ENCODE measurements around the gene ANKRD45. TPM values are rescaled to one million over a fixed set of nuclear protein-coding genes. Genes with fewer than 3 reads are reported as not detected.

Gene ANKRD45
- 0.24 TPM for polyA plus RNA-seq (2013)

GRCh38 chr1:173669491-173669941 lies at the start of gene ANKRD45:
ANKRD45 (minus strand) TSS chr1:173669851; CDS start chr1:173659418, 10,433 bp downstream.
- CTCF ChIA-PET: no interaction called here

GRCh38 chr1:173717238-173717637 lies 47.6 kb upstream of the ANKRD45 start:
- CTCF ChIA-PET: no interaction called here
- POLR2A ChIA-PET: no interaction called here

More at GRCh38 chr1:173669491-173669941, at the start of gene ANKRD45:
- DNase-seq: peak; percentile 27 to 66 (median 60)
- POLR2A ChIA-PET: no interaction called here
- Histone ChIP-seq H3K27me3 (replicated peaks in 2 of 5; ENCODE audit: control insufficient read depth in 4 of 5, insufficient read depth in 5 of 5, low read length in 4 of 5) (peaks cover 0 to 6% (median 3%) of the 10 kb centered on the region in 5 experiments), H3K27ac (ENCODE audit: insufficient read depth in 1 of 2, low read depth in 1 of 2, low read length in 2 of 2, poor library complexity in 1 of 2, severe bottlenecking in 2 of 2) (peak within 1 kb of the TSS in 1 of 2 experiments; percentile 43), H3K9me3 (ENCODE audit: control extremely low read depth in 1 of 5, control insufficient read depth in 4 of 5, insufficient read depth in 2 of 5, low read depth in 1 of 5, low read length in 4 of 5) (no peaks in the 10 kb centered on the region), H3K36me3 (ENCODE audit: control insufficient read depth in 4 of 4, insufficient read depth in 4 of 4, low read length in 3 of 4) (no peaks in the 10 kb centered on the region), H3K4me3 (ENCODE audit: control insufficient read depth in 1 of 7, extremely low read depth in 1 of 7, insufficient read depth in 4 of 7, low read depth in 2 of 7, low read length in 6 of 7) (peak within 1 kb of the TSS; percentile 35 to 74 (median 47)), H3K4me1 (ENCODE audit: control extremely low read depth in 1 of 4, control insufficient read depth in 4 of 4, insufficient read depth in 4 of 4, low read length in 3 of 4) (peaks cover 0 to 10% (median 8%) of the 10 kb centered on the region in 4 experiments)
- 6% methylated on average over 24 of the region's 33 CpGs for WGBS (ENCODE audit: insufficient coverage)

GRCh38 chr1:173715538-173715844 lies 45.8 kb upstream of the ANKRD45 start:
- H3K4me3 ChIP-seq (ENCODE audit: control insufficient read depth in 1 of 7, extremely low read depth in 1 of 7, insufficient read depth in 4 of 7, low read depth in 2 of 7, low read length in 6 of 7): peak overlapping the region; percentile 78 to 99 (median 95)
- CTCF ChIA-PET: interaction anchor here (1.0 to 1.5 kb wide), 3 partner anchors 18 to 285 kb away, joined by 3 to 4 read pairs (median 3); no protein-coding TSS in a partner anchor
- DNase-seq: no peak
- peaks cover 0 to 25% (median 6%) of the 10 kb centered on the region in 5 experiments for H3K27me3 ChIP-seq (replicated peaks in 2 of 5; ENCODE audit: control insufficient read depth in 4 of 5, insufficient read depth in 5 of 5, low read length in 4 of 5)
- H3K4me1 ChIP-seq (ENCODE audit: control extremely low read depth in 1 of 4, control insufficient read depth in 4 of 4, insufficient read depth in 4 of 4, low read length in 3 of 4): peaks cover 3 to 20% (median 15%) of the 10 kb centered on the region in 4 experiments
- WGBS (ENCODE audit: insufficient coverage): 0% methylated on average over 4 of the region's 8 CpGs
- H3K27ac ChIP-seq (ENCODE audit: insufficient read depth in 1 of 2, low read depth in 1 of 2, low read length in 2 of 2, poor library complexity in 1 of 2, severe bottlenecking in 2 of 2): peak overlapping the region; percentile 76 to 89
- peaks cover 0 to 9% (median 3%) of the 10 kb centered on the region in 4 experiments for H3K36me3 ChIP-seq (ENCODE audit: control insufficient read depth in 4 of 4, insufficient read depth in 4 of 4, low read length in 3 of 4)
- peaks cover 0 to 2% (median 0%) of the 10 kb centered on the region in 5 experiments for H3K9me3 ChIP-seq (ENCODE audit: control extremely low read depth in 1 of 5, control insufficient read depth in 4 of 5, insufficient read depth in 2 of 5, low read depth in 1 of 5, low read length in 4 of 5)
- POLR2A ChIA-PET: interaction anchor here (1.2 kb wide), 1 partner anchor 239 kb away, joined by 5 read pairs; no protein-coding TSS in a partner anchor

More at GRCh38 chr1:173717238-173717637, 47.6 kb upstream of the ANKRD45 start:
- no peak overlapping the region for H3K4me3 ChIP-seq (ENCODE audit: control insufficient read depth in 1 of 7, extremely low read depth in 1 of 7, insufficient read depth in 4 of 7, low read depth in 2 of 7, low read length in 6 of 7)
- DNase-seq: peak in 1 of 3 donors; percentile 9
- H3K27ac ChIP-seq (ENCODE audit: insufficient read depth in 1 of 2, low read depth in 1 of 2, low read length in 2 of 2, poor library complexity in 1 of 2, severe bottlenecking in 2 of 2): no peak overlapping the region
- peaks cover 0 to 11% (median 2%) of the 10 kb centered on the region in 5 experiments for H3K27me3 ChIP-seq (replicated peaks in 2 of 5; ENCODE audit: control insufficient read depth in 4 of 5, insufficient read depth in 5 of 5, low read length in 4 of 5)
- H3K36me3 ChIP-seq (ENCODE audit: control insufficient read depth in 4 of 4, insufficient read depth in 4 of 4, low read length in 3 of 4): peaks cover 3 to 17% (median 14%) of the 10 kb centered on the region in 4 experiments
- WGBS (ENCODE audit: insufficient coverage): 85% methylated on average over 2 of the region's 2 CpGs
- no peaks in the 10 kb centered on the region for H3K9me3 ChIP-seq (ENCODE audit: control extremely low read depth in 1 of 5, control insufficient read depth in 4 of 5, insufficient read depth in 2 of 5, low read depth in 1 of 5, low read length in 4 of 5)
- H3K4me1 ChIP-seq (ENCODE audit: control extremely low read depth in 1 of 4, control insufficient read depth in 4 of 4, insufficient read depth in 4 of 4, low read length in 3 of 4): peaks cover 3 to 20% (median 15%) of the 10 kb centered on the region in 4 experiments

- POLR2A ChIA-PET: interaction anchor here (0.5 to 1.2 kb wide), 3 partner anchors 73 to 238 kb away, joined by 3 to 5 read pairs (median 3); no protein-coding TSS in a partner anchor
- Histone ChIP-seq H3K4me1 (ENCODE audit: control extremely low read depth in 1 of 4, control insufficient read depth in 4 of 4, insufficient read depth in 4 of 4, low read length in 3 of 4) (peaks cover 3 to 20% (median 15%) of the 10 kb centered on the region in 4 experiments), H3K9me3 (ENCODE audit: control extremely low read depth in 1 of 5, control insufficient read depth in 4 of 5, insufficient read depth in 2 of 5, low read depth in 1 of 5, low read length in 4 of 5) (peaks cover 0 to 2% (median 0%) of the 10 kb centered on the region in 5 experiments), H3K27ac (ENCODE audit: insufficient read depth in 1 of 2, low read depth in 1 of 2, low read length in 2 of 2, poor library complexity in 1 of 2, severe bottlenecking in 2 of 2) (peak within 1 kb of the TSS; percentile 76 to 89), H3K36me3 (ENCODE audit: control insufficient read depth in 4 of 4, insufficient read depth in 4 of 4, low read length in 3 of 4) (peaks cover 0 to 9% (median 2%) of the 10 kb centered on the region in 4 experiments), H3K4me3 (ENCODE audit: control insufficient read depth in 1 of 7, extremely low read depth in 1 of 7, insufficient read depth in 4 of 7, low read depth in 2 of 7, low read length in 6 of 7) (peak within 1 kb of the TSS; percentile 78 to 99 (median 95)), H3K27me3 (replicated peaks in 2 of 5; ENCODE audit: control insufficient read depth in 4 of 5, insufficient read depth in 5 of 5, low read length in 4 of 5) (peaks cover 0 to 31% (median 6%) of the 10 kb centered on the region in 5 experiments)
- WGBS (ENCODE audit: insufficient coverage): 0% methylated on average over 40 of the region's 43 CpGs
- CTCF ChIA-PET: interaction anchor here (0.9 to 1.6 kb wide), 7 partner anchors 8 to 285 kb away, joined by 3 to 4 read pairs (median 3); no protein-coding TSS in a partner anchor
- peak; percentile 85 to 91 (median 89) for DNase-seq
Measured at GRCh38 chr1:173714759-173715537, 45.3 kb upstream of the ANKRD45 start, which contains the start of gene KLHL20. KLHL20 (plus strand) TSS chr1:173714981; CDS start chr1:173716044, 1,063 bp downstream.

- Histone ChIP-seq H3K27ac (ENCODE audit: insufficient read depth in 1 of 2, low read depth in 1 of 2, low read length in 2 of 2, poor library complexity in 1 of 2, severe bottlenecking in 2 of 2) (peak overlapping the region in 1 of 2 experiments; percentile 89), H3K36me3 (ENCODE audit: control insufficient read depth in 4 of 4, insufficient read depth in 4 of 4, low read length in 3 of 4) (peaks cover 0 to 9% (median 2%) of the 10 kb centered on the region in 4 experiments), H3K4me1 (ENCODE audit: control extremely low read depth in 1 of 4, control insufficient read depth in 4 of 4, insufficient read depth in 4 of 4, low read length in 3 of 4) (peaks cover 3 to 20% (median 15%) of the 10 kb centered on the region in 4 experiments), H3K4me3 (ENCODE audit: control insufficient read depth in 1 of 7, extremely low read depth in 1 of 7, insufficient read depth in 4 of 7, low read depth in 2 of 7, low read length in 6 of 7) (peak overlapping the region in 6 of 7 experiments; percentile 85 to 99 (median 96)), H3K27me3 (replicated peaks in 2 of 5; ENCODE audit: control insufficient read depth in 4 of 5, insufficient read depth in 5 of 5, low read length in 4 of 5) (peaks cover 0 to 36% (median 6%) of the 10 kb centered on the region in 5 experiments), H3K9me3 (ENCODE audit: control extremely low read depth in 1 of 5, control insufficient read depth in 4 of 5, insufficient read depth in 2 of 5, low read depth in 1 of 5, low read length in 4 of 5) (peaks cover 0 to 2% (median 0%) of the 10 kb centered on the region in 5 experiments)
- ChIA-PET CTCF (interaction anchor here (0.9 to 1.6 kb wide), 5 partner anchors 9 to 285 kb away, joined by 3 to 4 read pairs (median 3); no protein-coding TSS in a partner anchor), POLR2A (interaction anchor here (0.6 to 1.2 kb wide), 2 partner anchors 105 to 238 kb away, joined by 3 to 5 read pairs; no protein-coding TSS in a partner anchor)
- no peak for DNase-seq
- 63% methylated on average over 3 of the region's 3 CpGs for WGBS (ENCODE audit: insufficient coverage)
Measured at GRCh38 chr1:173714441-173714758, 44.7 kb upstream of the ANKRD45 start.

- H3K36me3 ChIP-seq (ENCODE audit: control insufficient read depth in 4 of 4, insufficient read depth in 4 of 4, low read length in 3 of 4): no peaks in the 10 kb centered on the region
- CTCF ChIA-PET: no interaction called here
- DNase-seq: no peak
- WGBS (ENCODE audit: insufficient coverage): 94% methylated on average over 2 of the region's 2 CpGs
- POLR2A ChIA-PET: no interaction called here
- H3K9me3 ChIP-seq (ENCODE audit: control extremely low read depth in 1 of 5, control insufficient read depth in 4 of 5, insufficient read depth in 2 of 5, low read depth in 1 of 5, low read length in 4 of 5): peaks cover 0 to 2% (median 0%) of the 10 kb centered on the region in 5 experiments
- no peak overlapping the region for H3K27ac ChIP-seq (ENCODE audit: insufficient read depth in 1 of 2, low read depth in 1 of 2, low read length in 2 of 2, poor library complexity in 1 of 2, severe bottlenecking in 2 of 2)
- peaks cover 0 to 47% (median 8%) of the 10 kb centered on the region in 5 experiments for H3K27me3 ChIP-seq (replicated peaks in 2 of 5; ENCODE audit: control insufficient read depth in 4 of 5, insufficient read depth in 5 of 5, low read length in 4 of 5)
- no peaks in the 10 kb centered on the region for H3K4me1 ChIP-seq (ENCODE audit: control extremely low read depth in 1 of 4, control insufficient read depth in 4 of 4, insufficient read depth in 4 of 4, low read length in 3 of 4)
- H3K4me3 ChIP-seq (ENCODE audit: control insufficient read depth in 1 of 7, extremely low read depth in 1 of 7, insufficient read depth in 4 of 7, low read depth in 2 of 7, low read length in 6 of 7): no peak overlapping the region
Measured at GRCh38 chr1:173708787-173709186, 39.1 kb upstream of the ANKRD45 start.

All from common myeloid progenitor, CD34-positive (primary cell).